Jurkat, Clone E6-1 (cell line): ENCODE measurements around the gene RYR3.

Experiments
- DNase-seq: peaks from one replicate; pipeline ENCODE4 v3.0.0-alpha.2; 2011; ENCODE audit warnings: low read depth, low spot score
- H3K4me3 ChIP-seq: 2 replicates; pipeline ENCODE4 v1.5.1; 2011; ENCODE audit warnings: mild to moderate bottlenecking, low read length, control low read depth, moderate library complexity

Gene RYR3

DNA sequence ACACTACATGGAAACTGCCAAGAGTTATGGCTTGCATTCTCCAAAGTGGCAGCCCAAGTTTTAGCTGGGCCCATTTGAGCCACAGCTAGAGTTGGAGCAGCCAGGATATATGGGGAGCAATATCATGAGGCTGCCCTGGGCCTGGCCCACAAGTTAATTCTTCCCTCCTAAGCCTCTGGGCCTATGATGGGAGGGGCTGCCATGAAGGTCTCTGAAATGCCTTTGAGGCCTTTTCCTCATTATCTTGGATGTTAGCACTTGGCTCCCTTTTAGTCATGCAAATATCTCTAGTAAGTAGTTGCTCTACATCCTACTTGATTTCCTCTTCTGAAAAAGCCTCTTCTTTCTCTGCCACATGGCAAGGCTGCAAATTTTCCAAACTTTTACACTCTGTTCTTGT, 400.0 kb downstream of the RYR3 start:
- DNase-seq: no peak
- no peak overlapping the region for H3K4me3 ChIP-seq

- no peak overlapping the region for H3K4me3 ChIP-seq
- no peak for DNase-seq
Observed at GRCh38 chr15:33716025-33716424, 405.3 kb downstream of the RYR3 start.

GRCh38 chr15:33720952-33721351, 410.2 kb downstream of the RYR3 start:
- no peak for DNase-seq
- no peak overlapping the region for H3K4me3 ChIP-seq

DNA sequence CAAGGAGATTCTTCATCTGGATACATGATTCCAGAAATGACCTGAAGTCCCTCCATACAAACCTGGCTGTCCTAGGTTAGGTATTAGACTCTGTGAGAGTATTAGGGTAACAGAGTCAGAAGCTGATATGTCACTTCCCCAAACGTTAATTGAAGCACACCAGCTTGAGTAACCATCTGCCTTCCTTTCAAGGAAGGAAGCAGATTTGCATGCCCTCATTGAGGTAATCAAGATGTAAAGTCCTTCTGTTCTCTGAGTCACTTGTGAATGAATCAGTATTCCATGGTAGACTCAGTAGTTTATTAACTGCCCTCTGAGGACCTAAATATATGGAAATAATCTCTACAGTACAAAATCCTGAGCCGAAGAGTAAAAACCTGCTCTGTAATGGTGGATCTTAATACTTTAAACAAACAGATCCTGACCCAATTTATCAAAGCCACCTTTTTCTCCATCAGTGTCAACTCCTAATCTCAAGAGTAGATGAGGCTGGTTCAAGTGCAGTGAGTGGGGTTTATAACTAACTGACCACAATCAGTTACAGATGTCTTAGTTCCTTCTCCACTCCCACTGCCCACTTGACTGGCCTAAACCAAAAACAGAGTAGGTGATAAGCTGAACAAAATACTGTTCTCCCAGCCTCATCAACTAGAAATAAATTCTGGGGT, 411.4 kb downstream of the RYR3 start:
- H3K4me3 ChIP-seq: no peak overlapping the region
- DNase-seq: no peak

DNA sequence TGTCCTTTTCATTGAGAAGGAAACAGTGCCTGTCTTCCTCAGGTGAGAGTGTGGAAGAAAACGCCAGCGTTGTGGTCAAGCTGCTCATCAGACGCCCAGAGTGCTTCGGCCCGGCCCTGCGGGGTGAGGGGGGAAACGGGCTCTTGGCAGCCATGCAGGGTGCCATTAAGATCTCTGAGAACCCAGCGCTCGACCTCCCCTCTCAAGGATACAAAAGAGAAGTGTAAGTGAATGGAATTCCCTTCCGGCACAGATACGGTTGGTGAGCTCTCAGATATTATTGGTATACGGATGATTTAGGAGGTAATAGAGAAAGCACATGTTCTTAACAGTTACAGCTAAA, 411.9 kb downstream of the RYR3 start:
- DNase-seq: no peak
- no peak overlapping the region for H3K4me3 ChIP-seq

DNA sequence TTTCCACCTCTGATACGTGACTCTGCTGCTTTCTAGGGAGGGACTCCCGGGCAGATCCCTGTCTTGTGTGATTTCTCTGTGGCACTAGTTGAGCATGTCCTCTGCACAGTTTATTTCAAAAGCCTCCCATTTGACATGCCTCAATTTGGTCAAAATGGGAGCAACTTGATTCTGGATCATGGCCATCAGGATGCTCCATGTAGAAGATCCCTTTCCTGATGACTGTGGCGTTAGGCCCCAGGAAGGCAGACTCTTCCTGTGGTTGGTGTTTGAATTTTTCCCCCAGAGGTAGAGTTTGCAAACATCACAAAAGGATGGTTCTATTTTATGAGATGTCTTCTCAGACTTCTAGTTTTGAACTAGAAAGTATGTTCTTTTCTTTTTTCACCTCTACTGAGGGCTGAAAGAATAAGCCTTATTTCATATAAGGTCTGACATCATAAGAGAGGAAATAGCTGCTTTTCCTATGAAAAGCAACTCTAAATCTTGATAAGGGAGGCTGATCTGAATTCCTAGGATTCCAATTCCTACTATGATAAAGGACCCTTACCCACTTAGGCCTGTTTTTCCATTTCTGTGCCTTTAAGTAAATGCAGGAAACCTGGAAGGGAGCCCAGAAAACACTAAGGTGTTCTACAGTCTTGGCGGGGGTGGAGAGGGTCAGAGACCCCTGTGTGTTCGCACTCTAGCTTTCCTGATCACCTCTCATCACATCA, 413.7 kb downstream of the RYR3 start:
- H3K4me3 ChIP-seq: no peak overlapping the region

GRCh38 chr15:33729653-33730052, 418.9 kb downstream of the RYR3 start:
- H3K4me3 ChIP-seq: no peak overlapping the region
- no peak for DNase-seq

More for the DNA sequence above, 413.7 kb downstream of the RYR3 start:
- DNase-seq: no peak

DNA sequence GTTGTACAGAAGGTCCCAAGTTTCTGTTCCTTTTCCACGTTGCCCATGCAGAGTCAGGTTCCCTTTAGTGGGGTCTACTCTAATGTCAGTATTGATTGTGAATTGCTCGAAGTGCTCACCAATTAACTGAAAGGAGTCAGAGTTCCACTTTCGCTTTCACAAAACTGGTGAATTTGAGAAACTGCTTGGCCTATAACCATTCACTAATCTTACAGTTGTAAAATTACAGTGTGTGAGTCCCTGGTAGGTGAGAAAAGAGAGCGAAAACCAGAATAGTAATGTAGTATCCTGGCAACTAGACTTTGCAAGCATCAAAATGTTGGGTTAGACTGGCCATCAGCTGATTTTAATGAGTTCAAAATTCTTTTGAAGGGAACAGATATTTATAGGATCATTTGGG, 420.0 kb downstream of the RYR3 start:
- H3K4me3 ChIP-seq: no peak overlapping the region
- no peak for DNase-seq

- no peak for DNase-seq
- no peak overlapping the region for H3K4me3 ChIP-seq
Observed at GRCh38 chr15:33735143-33735542, 424.4 kb downstream of the RYR3 start.

DNA sequence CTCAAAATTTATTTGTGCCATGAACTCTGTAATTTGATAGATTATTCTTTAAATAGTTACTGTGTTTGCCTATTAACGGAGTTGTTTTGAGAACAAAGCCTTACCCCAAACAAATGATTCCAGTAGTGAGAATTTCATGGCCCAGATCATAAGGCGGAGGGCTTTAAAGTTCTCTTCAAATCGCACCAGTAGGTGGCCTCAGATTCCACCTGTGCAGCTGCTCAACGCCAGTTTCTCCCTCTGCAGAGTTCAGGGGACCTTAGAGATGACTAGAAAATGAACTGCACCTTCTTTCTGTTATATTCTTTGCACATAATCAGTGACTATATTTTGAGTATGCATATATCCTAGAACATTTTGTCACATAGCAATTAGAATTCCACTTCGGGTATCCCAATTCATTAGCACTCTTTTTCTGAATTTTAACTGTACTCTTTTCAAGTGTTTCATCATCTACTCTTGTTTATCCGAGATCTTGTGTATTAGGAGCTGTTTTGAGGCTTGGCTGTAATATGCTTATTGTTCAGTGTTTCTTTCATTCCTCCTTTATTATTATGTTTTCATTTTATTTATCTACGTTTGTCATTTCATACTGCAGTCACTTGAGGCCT, 425.0 kb downstream of the RYR3 start:
- no peak overlapping the region for H3K4me3 ChIP-seq
- peak; percentile 21 for DNase-seq

DNA sequence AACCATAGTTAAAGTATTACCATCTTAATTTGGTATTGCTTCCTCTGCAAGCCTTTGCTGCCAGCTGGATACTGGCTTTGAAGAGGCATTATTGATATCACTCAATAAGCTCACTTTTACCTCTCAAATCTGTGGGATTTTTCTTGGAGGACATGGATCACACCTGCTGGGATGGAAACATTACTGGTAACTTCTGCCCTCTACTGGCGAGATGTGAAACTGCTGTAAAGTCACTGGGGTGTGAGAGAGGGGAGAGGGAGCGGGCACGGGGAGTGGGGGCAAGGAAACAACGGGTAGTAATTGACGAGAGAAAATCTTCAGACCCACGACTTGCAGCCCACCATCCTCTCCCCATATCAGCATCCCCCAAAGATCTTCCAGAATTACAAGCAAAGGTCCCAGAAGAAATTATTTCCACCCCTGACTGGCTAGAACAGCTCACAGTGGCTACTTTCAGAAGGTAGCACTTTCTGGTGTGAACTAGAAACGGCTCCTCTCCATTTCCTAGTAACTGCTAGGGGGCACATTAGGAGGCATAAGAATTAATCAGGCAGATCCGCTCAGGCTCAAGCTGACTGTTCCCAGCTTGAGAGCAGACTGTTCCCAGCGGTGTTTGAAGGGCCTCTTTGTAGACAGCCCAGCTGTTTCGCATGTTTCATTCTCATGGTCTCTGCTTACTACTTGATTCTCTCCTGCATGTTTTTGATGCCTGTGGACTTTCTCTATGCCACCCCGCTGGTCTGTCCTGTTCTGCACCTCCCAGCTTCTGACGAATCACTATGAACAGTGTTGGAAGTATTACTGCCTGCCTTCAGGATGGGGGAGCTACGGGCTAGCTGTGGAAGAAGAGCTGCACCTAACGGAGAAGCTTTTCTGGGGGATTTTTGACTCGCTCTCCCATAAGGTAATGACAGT, 427.2 kb downstream of the RYR3 start:
- no peak for DNase-seq
- H3K4me3 ChIP-seq: no peak overlapping the region

DNA sequence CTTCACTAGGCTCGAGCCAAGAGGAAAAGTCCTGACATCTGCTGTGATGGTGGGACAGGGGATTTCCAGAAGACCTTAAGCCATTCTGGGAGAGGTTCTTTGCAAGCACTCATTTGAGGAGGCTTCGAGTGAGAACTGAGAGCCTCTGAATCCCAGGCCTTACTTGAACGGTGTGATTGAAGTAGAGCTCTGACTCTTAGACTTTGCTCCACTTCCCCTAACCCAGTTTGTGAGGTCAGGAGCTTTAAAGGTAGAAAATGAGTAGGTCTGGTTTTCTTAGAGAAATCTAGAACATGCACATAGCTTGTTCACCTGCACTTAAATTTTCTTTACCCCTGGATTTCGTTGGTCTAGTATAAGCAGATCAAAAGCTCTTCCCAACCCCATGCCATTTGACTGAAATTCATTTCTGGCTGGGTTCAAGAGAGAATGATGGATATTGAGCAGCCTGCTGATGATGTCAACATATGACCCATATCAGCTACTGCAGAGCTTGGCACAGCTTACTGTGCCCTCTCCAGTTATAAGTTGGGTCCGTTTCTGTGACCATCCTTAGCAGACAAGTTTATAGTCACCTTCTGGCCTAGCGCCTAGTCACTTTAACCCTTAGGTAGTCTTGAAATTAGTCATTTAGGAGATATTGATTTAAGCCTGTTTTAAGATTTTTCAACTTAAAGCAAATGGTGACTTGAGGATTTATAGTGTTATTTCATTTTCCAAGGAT, 428.3 kb downstream of the RYR3 start:
- H3K4me3 ChIP-seq: no peak overlapping the region
- DNase-seq: no peak

GRCh38 chr15:33742306-33742705, 431.5 kb downstream of the RYR3 start:
- H3K4me3 ChIP-seq: no peak overlapping the region

GRCh38 chr15:33742800-33743199, 432.0 kb downstream of the RYR3 start:
- no peak for DNase-seq
- no peak overlapping the region for H3K4me3 ChIP-seq

More at GRCh38 chr15:33742306-33742705, 431.5 kb downstream of the RYR3 start:
- no peak for DNase-seq

DNA sequence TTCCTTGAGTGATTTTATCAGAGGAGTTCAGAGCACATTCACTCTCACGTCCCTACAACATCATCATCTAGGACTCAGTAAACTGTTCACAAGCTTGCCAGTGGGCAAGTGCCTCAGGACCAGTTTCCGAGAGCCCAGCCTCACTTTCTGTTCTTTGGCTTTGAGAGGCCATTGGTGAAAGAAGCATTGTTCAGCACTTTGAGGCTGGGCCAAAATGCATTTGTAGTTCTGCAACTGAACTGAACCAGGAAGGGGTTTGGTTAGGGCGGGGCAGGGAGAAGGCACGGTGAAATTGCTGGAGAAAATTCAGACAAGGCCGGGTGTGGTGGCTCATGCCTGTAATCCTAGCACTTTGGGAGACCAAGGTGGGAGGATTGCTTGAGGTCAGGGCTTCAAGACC, 435.4 kb downstream of the RYR3 start:
- H3K4me3 ChIP-seq: no peak overlapping the region
- no peak for DNase-seq

DNA sequence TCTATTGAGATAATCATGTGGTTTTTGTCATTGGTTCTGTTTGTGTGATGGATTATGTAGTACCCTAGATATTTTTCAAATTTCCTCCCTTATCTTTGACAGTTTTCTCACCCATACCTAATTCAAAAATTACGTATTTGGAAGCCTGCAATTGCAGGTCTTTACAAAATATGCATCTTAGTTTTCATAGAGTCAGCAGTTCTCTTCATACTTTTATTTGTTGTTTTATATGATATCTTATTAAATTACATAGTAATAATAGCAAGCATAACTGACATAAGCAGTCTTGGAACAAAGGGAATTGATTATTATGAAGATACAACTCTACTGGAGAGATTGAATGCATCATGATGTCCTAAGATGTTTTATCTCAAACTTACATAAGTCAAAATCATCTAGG, 442.2 kb downstream of the RYR3 start:
- H3K4me3 ChIP-seq: no peak overlapping the region
- no peak for DNase-seq

DNA sequence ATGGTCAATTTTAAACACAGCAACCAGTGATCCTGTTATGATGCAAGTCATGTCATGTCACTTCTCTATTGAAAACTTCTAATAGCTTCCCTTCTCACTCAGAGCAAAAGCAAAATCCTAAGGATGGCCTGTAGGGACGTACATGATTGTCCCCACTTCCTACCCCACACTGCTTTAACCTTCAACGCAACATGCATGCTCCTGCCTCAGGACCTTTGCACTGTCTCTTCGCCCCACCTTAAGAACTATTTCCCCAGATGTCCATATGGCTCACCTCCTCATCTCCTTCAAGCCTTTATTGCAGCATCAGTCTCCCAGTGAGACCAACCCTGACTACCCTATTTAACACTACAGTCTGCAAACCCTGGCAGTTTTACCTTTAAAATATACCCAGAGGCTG, 443.5 kb downstream of the RYR3 start:
- no peak overlapping the region for H3K4me3 ChIP-seq
- no peak for DNase-seq

DNA sequence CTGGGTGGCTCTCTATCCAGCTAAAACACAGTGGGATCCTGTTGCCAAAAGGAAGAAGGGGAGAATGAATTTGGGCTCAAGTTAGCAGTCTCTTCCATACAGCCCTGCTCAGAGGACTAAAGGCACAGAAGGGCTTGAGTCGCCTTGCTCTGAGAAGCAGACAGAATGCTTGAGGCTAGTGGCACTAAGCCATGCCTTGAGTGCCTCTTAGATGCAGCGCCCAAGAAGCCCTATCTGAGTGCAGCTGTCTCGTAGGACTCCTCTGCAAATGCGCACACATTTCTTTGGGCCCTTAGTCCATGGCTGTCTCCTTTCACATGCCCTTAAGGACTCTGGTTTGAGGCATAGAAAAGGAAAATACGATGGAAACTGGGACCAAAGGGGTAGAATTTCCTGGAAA, 446.2 kb downstream of the RYR3 start:
- H3K4me3 ChIP-seq: no peak overlapping the region
- no peak for DNase-seq
